Measurements from ENCODE around the gene HCCS.
"Not testable (repeated sequence)": the region's sequence is repeated elsewhere in the genome, so short reads cannot be mapped to it uniquely, and the experiment has no call there.

Gene HCCS

GRCh38 chrX:11111037-11111851 lies at the start of gene HCCS:
Gene HCCS, plus strand, starts transcription at chrX:11111332. Its CDS starts 729 bp downstream, at chrX:11112061.
- DNase-seq, result peak; percentile 85

GRCh38 chrX:11064276-11064675 lies 46.9 kb upstream of the HCCS start:
- no peak for DNase-seq

- no peak for DNase-seq
Measured at GRCh38 chrX:11064851-11065600, 46.1 kb upstream of the HCCS start.

- no peak for DNase-seq
Measured at GRCh38 chrX:11066812-11067211, 44.3 kb upstream of the HCCS start.

GRCh38 chrX:11073381-11073780 lies 37.8 kb upstream of the HCCS start:
- no peak for DNase-seq

- DNase-seq, result no peak
Measured at GRCh38 chrX:11080741-11081305, 30.3 kb upstream of the HCCS start.

GRCh38 chrX:11081511-11081910 lies 29.6 kb upstream of the HCCS start:
- no peak for DNase-seq

GRCh38 chrX:11085305-11085704 lies 25.8 kb upstream of the HCCS start:
- no peak for DNase-seq

GRCh38 chrX:11089802-11090201 lies 21.3 kb upstream of the HCCS start:
- no peak for DNase-seq

GRCh38 chrX:11097933-11098332 lies 13.2 kb upstream of the HCCS start:
- DNase-seq, result no peak

- DNase-seq, result no peak
Measured at GRCh38 chrX:11099465-11099864, 11.7 kb upstream of the HCCS start.

GRCh38 chrX:11100281-11101035 lies 10.7 kb upstream of the HCCS start:
- DNase-seq, result no peak

- DNase-seq, result no peak
Measured at GRCh38 chrX:11103006-11103405, 8.1 kb upstream of the HCCS start.

GRCh38 chrX:11103751-11104150 lies 7.4 kb upstream of the HCCS start:
- DNase-seq, result no peak

GRCh38 chrX:11105080-11105479 lies 6.1 kb upstream of the HCCS start:
- no peak for DNase-seq

GRCh38 chrX:11108253-11108941 lies 2.7 kb upstream of the HCCS start:
- no peak for DNase-seq

- DNase-seq, result no peak
Measured at GRCh38 chrX:11109968-11110367, 1.2 kb upstream of the HCCS start.

- DNase-seq, result no peak
Measured at GRCh38 chrX:11111947-11112346, 815 bp downstream of the HCCS start.

GRCh38 chrX:11113731-11114130 lies 2.6 kb downstream of the HCCS start:
- peak; percentile 67 for DNase-seq

GRCh38 chrX:11117745-11118144 lies 6.6 kb downstream of the HCCS start:
- no peak for DNase-seq

- DNase-seq, result no peak
Measured at GRCh38 chrX:11119313-11119943, 8.3 kb downstream of the HCCS start.

GRCh38 chrX:11123087-11123486 lies 12.0 kb downstream of the HCCS start:
- not testable (repeated sequence) for DNase-seq
